GM20000 (cell line): ENCODE measurements around the gene MPC1.

Experiments
- DNase-seq: peaks from one replicate; pipeline ENCODE4 v3.0.0; 2012; ENCODE audit warnings: low spot score
- CTCF ChIP-seq: IDR thresholded peaks from 2 replicates; pipeline ENCODE4 v1.5.1; 2012; ENCODE audit warnings: mild to moderate bottlenecking, control low read depth; ENCODE audit errors: extremely low read depth, missing control alignments

The MPC1 gene

GRCh38 chr6:166420351-166420750 lies 37.6 kb upstream of the MPC1 start:
- no peak for DNase-seq

GRCh38 chr6:166419717-166420116 lies 37.0 kb upstream of the MPC1 start:
- DNase-seq: no peak
- TF ChIP-seq CTCF: no peak

More at GRCh38 chr6:166420351-166420750, 37.6 kb upstream of the MPC1 start:
- TF ChIP-seq CTCF: no peak

- DNase-seq: peak; percentile 61
- no peak for TF ChIP-seq CTCF
Measured at GRCh38 chr6:166419286-166419685, 36.5 kb upstream of the MPC1 start.

GRCh38 chr6:166418691-166419143 lies 36.0 kb upstream of the MPC1 start:
- no peak for DNase-seq
- TF ChIP-seq CTCF: no peak

GRCh38 chr6:166417285-166417691 lies 34.5 kb upstream of the MPC1 start:
- DNase-seq: no peak
- TF ChIP-seq CTCF: no peak

GRCh38 chr6:166415833-166416347 lies 33.1 kb upstream of the MPC1 start:
- TF ChIP-seq CTCF: no peak
- no peak for DNase-seq

- TF ChIP-seq CTCF: no peak
- DNase-seq: no peak
Measured at GRCh38 chr6:166415306-166415705, 32.6 kb upstream of the MPC1 start.
